HepG2 (cell line): ENCODE results near the gene C19orf73. TPM values are rescaled to one million over a fixed set of nuclear protein-coding genes. Genes with fewer than 3 reads are reported as not detected.
A peak's percentile ranks its signal among the peaks of the same experiment; 100 is the strongest.

Experiments used
- ARID2 ChIP-seq: sonication (generic); formaldehyde crosslinking; IDR thresholded peaks from 2 replicates; pipeline ENCODE4 v1.8.1; 2022; ENCODE audit warnings: mild to moderate bottlenecking, missing genetic modification reagents, borderline replicate concordance
- BCL3 ChIP-seq: sonication (generic); formaldehyde crosslinking; IDR thresholded peaks from 2 replicates; pipeline ENCODE4 v1.5.1; 2020; ENCODE audit warnings: mild to moderate bottlenecking, missing genetic modification reagents, moderate library complexity
- CENPT ChIP-seq: sonication (generic); formaldehyde crosslinking; IDR thresholded peaks from 2 replicates; pipeline ENCODE4 v1.8.0; 2022; ENCODE audit warnings: low read depth, mild to moderate bottlenecking, moderate library complexity, missing genetic modification reagents
- E2F2 ChIP-seq: sonication (generic); formaldehyde crosslinking; IDR thresholded peaks from 2 replicates; pipeline ENCODE4 v1.4.0; 2020; ENCODE audit warnings: missing genetic modification reagents, borderline replicate concordance
- EHMT2 ChIP-seq: fragments of 200-600 bp; sonication (generic); IDR thresholded peaks from 2 replicates; pipeline ENCODE4 v1.7.0; 2017; ENCODE audit warnings: antibody characterized with exemption, low read depth, low read length, borderline replicate concordance
- ERF ChIP-seq: IDR thresholded peaks from 2 replicates; pipeline ENCODE4 v1.6.1; 2018; ENCODE audit warnings: missing biosample characterization, missing genetic modification reagents
- FIP1L1 ChIP-seq: fragments of 200-400 bp; formaldehyde crosslinking; IDR thresholded peaks from 2 replicates; pipeline ENCODE4 v1.6.1; 2018; ENCODE audit warnings: low read depth, mild to moderate bottlenecking, low read length, moderate library complexity, borderline replicate concordance; ENCODE audit not compliant: insufficient read depth
- HNF1A ChIP-seq, 2 experiments: sonication (generic) in 1 of 2; formaldehyde crosslinking in 1 of 2; IDR thresholded peaks; 2 replicates each; pipeline versions ENCODE4 v1.4.0 to v1.6.1; 2016 to 2020; ENCODE audit warnings: borderline replicate concordance in 1 of 2, low read depth in 1 of 2, mild to moderate bottlenecking in 1 of 2, missing genetic modification reagents in 1 of 2
- KAT2B ChIP-seq: fragments of 150-350 bp; IDR thresholded peaks from 2 replicates; pipeline ENCODE4 v1.6.1; 2014; ENCODE audit warnings: low read depth, low read length, borderline replicate concordance
- KLF12 ChIP-seq: sonication (generic); formaldehyde crosslinking; IDR thresholded peaks from 2 replicates; pipeline ENCODE4 v1.4.0; 2020; ENCODE audit warnings: missing genetic modification reagents, borderline replicate concordance
- MXD4 ChIP-seq: IDR thresholded peaks from 2 replicates; pipeline ENCODE4 v1.6.1; 2016; ENCODE audit warnings: mild to moderate bottlenecking, missing biosample characterization, missing genetic modification reagents
- NFYC ChIP-seq: IDR thresholded peaks from 2 replicates; pipeline ENCODE4 v1.6.1; 2016; ENCODE audit warnings: missing genetic modification reagents, missing compliant biosample characterization
- NR1H2 ChIP-seq: sonication (generic); formaldehyde crosslinking; IDR thresholded peaks from 2 replicates; pipeline ENCODE4 v1.8.1; 2022; ENCODE audit warnings: low read depth, missing genetic modification reagents, borderline replicate concordance
- TRIM24 ChIP-seq: sonication (generic); formaldehyde crosslinking; IDR thresholded peaks from 2 replicates; pipeline ENCODE4 v1.8.0; 2022; ENCODE audit warnings: mild to moderate bottlenecking, missing genetic modification reagents
- ZFP36L2 ChIP-seq: sonication (generic); formaldehyde crosslinking; IDR thresholded peaks from 2 replicates; pipeline ENCODE4 v1.4.0; 2020; ENCODE audit warnings: missing genetic modification reagents
- ZNF260 ChIP-seq: sonication (generic); formaldehyde crosslinking; IDR thresholded peaks from 2 replicates; pipeline ENCODE4 v1.4.0; 2020; ENCODE audit warnings: missing genetic modification reagents, low read depth, mild to moderate bottlenecking, borderline replicate concordance
- ZNF546 ChIP-seq: sonication (generic); formaldehyde crosslinking; conservative IDR thresholded peaks from 2 replicates; pipeline ENCODE4 v1.8.1; 2023; ENCODE audit warnings: mild to moderate bottlenecking, missing genetic modification reagents
- ZNF549 ChIP-seq: sonication (generic); formaldehyde crosslinking; IDR thresholded peaks from 2 replicates; pipeline ENCODE4 v1.5.0; 2020; ENCODE audit warnings: missing genetic modification reagents
- ZNF777 ChIP-seq: sonication (generic); formaldehyde crosslinking; IDR thresholded peaks from 2 replicates; pipeline ENCODE4 v1.4.0; 2020; ENCODE audit warnings: missing genetic modification reagents
- polyA plus RNA-seq, 8 experiments: library from polyadenylated mRNA; depleted of rRNA in 3 of 8; stranded (reverse) in 7 of 8; unstranded in 1 of 8; fragments of >200 nt; fragmentation: Illumina TruSeq in 4 of 8; extraction: Trizol in 4 of 8; gene quantifications; 2 replicates each; pipeline versions ENCODE4 v1.2.1 to v1.2.3, GENCODE V29; 2011 to 2016; ENCODE audit warnings: low read depth in 4 of 8, missing spikeins in 1 of 8, mixed read lengths in 1 of 8; ENCODE audit not compliant: insufficient read depth in 1 of 8
- total RNA-seq, 5 experiments: library from RNA; depleted of rRNA; stranded (reverse); fragments of >200 nt; fragmentation: Illumina TruSeq; extraction: Trizol; gene quantifications; 2 replicates each; pipeline ENCODE4 v1.2.3, GENCODE V29; 2016; ENCODE audit warnings: low read depth in 1 of 5
- TF ChIP-seq, protein P1 (sequence below): sonication (generic); formaldehyde crosslinking; IDR thresholded peaks from 2 replicates; pipeline ENCODE4 v1.4.0; 2020; ENCODE audit warnings: missing genetic modification reagents

Gene C19orf73
- total and polyA plus RNA-seq, 2 of the 13 experiments (the other 11 are each of a cell fraction or from before 2014, with no cell fraction given) = 1.4 to 1.5 TPM

DNA sequence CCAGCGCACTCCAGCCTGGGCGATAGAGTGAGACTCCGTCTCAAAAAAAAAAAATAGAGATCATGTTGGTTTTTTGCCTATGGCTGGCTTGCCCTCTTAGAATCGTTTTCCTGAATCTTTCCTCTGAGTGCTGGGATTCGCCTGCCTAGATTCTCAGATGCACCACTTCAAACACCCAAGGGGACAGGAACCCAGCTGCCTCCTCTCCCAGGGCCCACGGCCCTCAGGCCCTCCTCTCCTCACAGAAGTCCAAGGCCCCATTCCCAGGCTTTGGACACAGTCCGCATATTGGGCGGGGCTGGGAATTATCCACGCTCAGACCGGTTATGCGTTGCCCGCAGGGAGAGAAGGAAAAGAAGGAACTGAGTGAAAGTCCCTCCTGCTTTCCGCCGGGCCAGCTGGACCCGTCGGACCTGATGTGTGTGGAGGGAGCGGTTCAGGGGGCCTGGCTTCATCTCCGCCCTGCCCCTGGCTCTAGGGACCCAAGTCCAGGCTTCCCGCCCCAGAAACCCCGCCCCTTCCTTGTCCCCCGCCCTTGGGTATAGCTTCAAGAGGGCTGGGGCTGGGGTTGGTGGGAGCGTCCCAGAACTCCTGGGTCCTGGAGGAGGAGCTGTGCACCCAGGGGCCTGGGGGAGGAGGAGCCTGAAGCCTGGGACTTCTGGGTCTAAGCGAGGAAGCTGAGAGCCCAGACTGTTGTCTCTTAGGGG, 6.2 kb upstream of the C19orf73 start (continued):
- no peak for TF ChIP-seq KAT2B
- no peak for TF ChIP-seq ZFP36L2 (CRISPR knock-in tag)
- TF ChIP-seq ZNF777 (CRISPR knock-in tag) = peak; percentile 59
- TF ChIP-seq ZNF260 (CRISPR knock-in tag) = no peak
- TF ChIP-seq BCL3 (CRISPR knock-in tag) = no peak
- TF ChIP-seq TRIM24 (CRISPR knock-in tag) = no peak
- TF ChIP-seq CENPT (CRISPR knock-in tag) = no peak
- no peak for TF ChIP-seq ERF
- TF ChIP-seq, protein P1, sequence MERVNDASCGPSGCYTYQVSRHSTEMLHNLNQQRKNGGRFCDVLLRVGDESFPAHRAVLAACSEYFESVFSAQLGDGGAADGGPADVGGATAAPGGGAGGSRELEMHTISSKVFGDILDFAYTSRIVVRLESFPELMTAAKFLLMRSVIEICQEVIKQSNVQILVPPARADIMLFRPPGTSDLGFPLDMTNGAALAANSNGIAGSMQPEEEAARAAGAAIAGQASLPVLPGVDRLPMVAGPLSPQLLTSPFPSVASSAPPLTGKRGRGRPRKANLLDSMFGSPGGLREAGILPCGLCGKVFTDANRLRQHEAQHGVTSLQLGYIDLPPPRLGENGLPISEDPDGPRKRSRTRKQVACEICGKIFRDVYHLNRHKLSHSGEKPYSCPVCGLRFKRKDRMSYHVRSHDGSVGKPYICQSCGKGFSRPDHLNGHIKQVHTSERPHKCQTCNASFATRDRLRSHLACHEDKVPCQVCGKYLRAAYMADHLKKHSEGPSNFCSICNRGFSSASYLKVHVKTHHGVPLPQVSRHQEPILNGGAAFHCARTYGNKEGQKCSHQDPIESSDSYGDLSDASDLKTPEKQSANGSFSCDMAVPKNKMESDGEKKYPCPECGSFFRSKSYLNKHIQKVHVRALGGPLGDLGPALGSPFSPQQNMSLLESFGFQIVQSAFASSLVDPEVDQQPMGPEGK (CRISPR knock-in tag) = peak; percentile 73
- no peak for TF ChIP-seq ARID2
- TF ChIP-seq ZNF546 (CRISPR knock-in tag) = no peak
- no peak for TF ChIP-seq FIP1L1
- no peak for TF ChIP-seq E2F2 (CRISPR knock-in tag)
- TF ChIP-seq NR1H2 = no peak
- no peak for TF ChIP-seq KLF12 (CRISPR knock-in tag)
- TF ChIP-seq MXD4 (CRISPR knock-in tag) = no peak
- no peak for TF ChIP-seq HNF1A (IDR thresholded peaks at IDR 0.05; ENCODE audit: low read depth)
- TF ChIP-seq HNF1A (CRISPR knock-in tag; IDR thresholded peaks at IDR 0.05; ENCODE audit: borderline replicate concordance) = no peak
- TF ChIP-seq ZNF549 (CRISPR knock-in tag) = no peak
- TF ChIP-seq NFYC (CRISPR knock-in tag) = no peak
- no peak for TF ChIP-seq EHMT2
